Heart right ventricle (tissue), 16 donors: ENCODE measurements around the gene MCM3AP. TPM values are rescaled to one million over a fixed set of nuclear protein-coding genes. Genes with fewer than 3 reads are reported as not detected.
A peak's percentile ranks its signal among the peaks of the same experiment; 100 is the strongest.

ENCODE experiments used
- ATAC-seq, 8 donors: fragments of 200-7000 bp; cut with Tn5 transposase; one replicate each; pipeline ENCODE4 v1.9.1; 2020; ENCODE audit warnings: mild to moderate bottlenecking in 8 of 8, moderate library complexity in 8 of 8, moderate number of reproducible peaks in 1 of 8
- DNase-seq, 2 donors: peaks; one replicate each; pipeline ENCODE4 v3.0.0-alpha.2; 2020
- H3K27ac ChIP-seq, 10 donors: fragments of 200-600 bp; sonication (generic) in 2 of 10; one replicate each; pipeline versions ENCODE4 v1.5.0 to v1.8.0; 2020 to 2022; ENCODE audit warnings: mild to moderate bottlenecking in 3 of 10
- H3K27me3 ChIP-seq, 7 donors: fragments of 200-600 bp; one replicate each; pipeline ENCODE4 v1.8.0; 2021 to 2022; ENCODE audit warnings: mild to moderate bottlenecking in 2 of 7
- H3K36me3 ChIP-seq, 9 donors: fragments of 200-600 bp; sonication (generic) in 1 of 9; one replicate each; pipeline versions ENCODE4 v1.5.0 to v1.8.0; 2020 to 2022; ENCODE audit warnings: mild to moderate bottlenecking in 2 of 9
- H3K4me1 ChIP-seq, 9 donors: fragments of 200-600 bp; sonication (generic) in 1 of 9; one replicate each; pipeline versions ENCODE4 v1.5.0 to v1.8.0; 2020 to 2022; ENCODE audit warnings: mild to moderate bottlenecking in 4 of 9
- H3K4me3 ChIP-seq, 10 donors: fragments of 200-600 bp; sonication (generic) in 2 of 10; one replicate each; pipeline versions ENCODE4 v1.5.0 to v1.8.0; 2020 to 2022; ENCODE audit warnings: mild to moderate bottlenecking in 7 of 10, moderate library complexity in 2 of 10
- H3K9me3 ChIP-seq, 11 donors: fragments of 200-600 bp in 10 of 11; sonication (generic) in 2 of 11; one replicate each; pipeline versions ENCODE4 v1.5.0 to v1.8.0; 2013 to 2022; ENCODE audit warnings: mild to moderate bottlenecking in 2 of 11, control low read depth in 1 of 11, moderate library complexity in 1 of 11
- WGBS, 2 donors: extraction: QIAGEN DNeasy Blood & Tissue Kit; methylation state at CpG; one replicate each; pipeline ENCODE4 v1.1.7; 2013; ENCODE audit warnings: inconsistent platforms in 1 of 2; 5-methylcytosine and 5-hydroxymethylcytosine counted together
- intact Hi-C, 10 donors: fragments of 100-400 bp; cut with DNase I; formaldehyde crosslinking; loops; one replicate each; pipeline versions ENCODE4 v1.11.1 to v1.14.2; 2022
- polyA plus RNA-seq, 2 donors: library from polyadenylated mRNA; stranded (reverse); fragments of 200-250 nt; gene quantifications; one replicate each; pipeline ENCODE4 v1.2.3, GENCODE V29; 2013
- total RNA-seq, 10 donors: library from RNA; stranded (reverse); fragmentation: NEBNext Ultra II Directional in 3 of 10; extraction: Animal tissue kit (Norgen Biotek cat#: 25700) in 3 of 10; gene quantifications; one replicate each; pipeline versions ENCODE4 v1.2.1 to v1.2.4, GENCODE V29; 2021 to 2023
- TF ChIP-seq, protein P1 (sequence below), 9 donors: fragments of 200-600 bp; sonication (generic) in 2 of 9; IDR thresholded peaks; one replicate each; pipeline versions ENCODE4 v1.5.0 to v1.8.0; 2021 to 2022; ENCODE audit warnings: antibody characterized with exemption in 9 of 9, mild to moderate bottlenecking in 5 of 9, moderate library complexity in 1 of 9
- donor health status: Arrhythmogenic right ventricular cardiomyopathy.
- donor health status: ischemic (EF 13 %, LVEDD 7.1; RV severe dilation, severe dysfunction).
- donor health status: healthy with polysubstance abuse.
- donor health status: DM: no; HTN: yes; CAD: no.
- donor health status: DM: no; HTN: no; CAD: no.
- donor health status: ischemic (EF 25% LVEDD 6.9; RV normal size, moderate dysfunction).
- donor health status: ischemic (EF 25% LVEDD 5.7; RV mildly dilated, moderate dysfunction).
- donor health status: healthy.
- donor health status: DM: yes; HTN: yes; CAD: no.
- donor health status: Ischemic cardiomyopathy.
- donor health status: ischemic (EF 35%, LVEDD 5.7; RV mildly dilated, moderate dysfunction).
- donor health status: nonischemic (EF 11% LVEDD 7.7; RV severe dilation, severe dysfunction).
- donor health status: DM: yes; HTN: yes; CAD: no.
- donor health status: PGD.
- donor health status: ischemic (EF 29% LVEDD 5.4; RV normal size, mild dysfunction).
- donor health status: nonischemic (EF 23%, LVEDD 6.1; RV moderate dilation, normal function).

Gene MCM3AP
- total and polyA plus RNA-seq, 12 donors: 31.0 to 68.4 (median 52.0) TPM

DNA sequence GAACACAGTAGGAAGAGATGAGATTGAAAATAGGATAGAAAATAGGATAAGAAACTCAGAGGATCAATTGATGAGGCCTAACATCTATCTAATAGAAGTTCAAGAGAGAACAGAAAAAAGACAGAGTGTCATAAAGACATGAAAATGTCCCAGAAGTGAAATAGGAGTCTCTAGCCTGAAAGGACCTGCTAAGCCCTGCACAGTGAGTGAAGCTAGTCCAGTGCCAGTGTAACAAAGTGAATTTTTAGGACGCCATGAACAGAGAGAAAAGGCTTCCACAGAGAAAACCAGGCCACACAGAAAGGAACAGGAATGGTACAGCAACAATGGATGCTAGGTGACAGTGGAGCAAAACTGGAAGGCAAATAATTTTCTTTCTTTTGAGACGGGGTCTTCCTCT lies 36.6 kb downstream of the MCM3AP start:
- no peaks in the 10 kb centered on the region for H3K27me3 ChIP-seq
- TF ChIP-seq, protein P1, sequence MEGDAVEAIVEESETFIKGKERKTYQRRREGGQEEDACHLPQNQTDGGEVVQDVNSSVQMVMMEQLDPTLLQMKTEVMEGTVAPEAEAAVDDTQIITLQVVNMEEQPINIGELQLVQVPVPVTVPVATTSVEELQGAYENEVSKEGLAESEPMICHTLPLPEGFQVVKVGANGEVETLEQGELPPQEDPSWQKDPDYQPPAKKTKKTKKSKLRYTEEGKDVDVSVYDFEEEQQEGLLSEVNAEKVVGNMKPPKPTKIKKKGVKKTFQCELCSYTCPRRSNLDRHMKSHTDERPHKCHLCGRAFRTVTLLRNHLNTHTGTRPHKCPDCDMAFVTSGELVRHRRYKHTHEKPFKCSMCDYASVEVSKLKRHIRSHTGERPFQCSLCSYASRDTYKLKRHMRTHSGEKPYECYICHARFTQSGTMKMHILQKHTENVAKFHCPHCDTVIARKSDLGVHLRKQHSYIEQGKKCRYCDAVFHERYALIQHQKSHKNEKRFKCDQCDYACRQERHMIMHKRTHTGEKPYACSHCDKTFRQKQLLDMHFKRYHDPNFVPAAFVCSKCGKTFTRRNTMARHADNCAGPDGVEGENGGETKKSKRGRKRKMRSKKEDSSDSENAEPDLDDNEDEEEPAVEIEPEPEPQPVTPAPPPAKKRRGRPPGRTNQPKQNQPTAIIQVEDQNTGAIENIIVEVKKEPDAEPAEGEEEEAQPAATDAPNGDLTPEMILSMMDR (IDR thresholded peaks at IDR 0.05): no peak
- H3K4me3 ChIP-seq: no peak overlapping the region
- DNase-seq: no peak
- peaks cover 0 to 5% (median 0%) of the 10 kb centered on the region in 9 donors for H3K4me1 ChIP-seq
- WGBS, 2 donors: 91 to 93% methylated on average over 2 of the region's 2 CpGs
- peaks cover 0 to 100% (median 62%) of the 10 kb centered on the region in 9 donors for H3K36me3 ChIP-seq
- no peak for ATAC-seq
- H3K27ac ChIP-seq: no peak overlapping the region
- intact Hi-C loops: no loop called here
- H3K9me3 ChIP-seq: no peaks in the 10 kb centered on the region

GRCh38 chr21:46248422-46248782 lies 37.0 kb downstream of the MCM3AP start:
- H3K27ac ChIP-seq: no peak overlapping the region
- H3K4me3 ChIP-seq: no peak overlapping the region
- WGBS, 2 donors: 80 to 93% methylated on average over 1 of the region's 1 CpG
- H3K27me3 ChIP-seq: no peaks in the 10 kb centered on the region
- intact Hi-C loops: no loop called here
- DNase-seq: no peak
- ATAC-seq: no peak
- TF ChIP-seq, protein P1 (IDR thresholded peaks at IDR 0.05): no peak
- H3K9me3 ChIP-seq: no peaks in the 10 kb centered on the region
- H3K4me1 ChIP-seq: peaks cover 0 to 5% (median 0%) of the 10 kb centered on the region in 9 donors
- peaks cover 0 to 100% (median 62%) of the 10 kb centered on the region in 9 donors for H3K36me3 ChIP-seq

- peaks cover 0 to 5% (median 0%) of the 10 kb centered on the region in 9 donors for H3K4me1 ChIP-seq
- H3K4me3 ChIP-seq: no peak overlapping the region
- H3K27ac ChIP-seq: no peak overlapping the region
- H3K36me3 ChIP-seq: peaks cover 0 to 100% (median 62%) of the 10 kb centered on the region in 9 donors
- TF ChIP-seq, protein P1 (IDR thresholded peaks at IDR 0.05): no peak
- DNase-seq (no peak), ATAC-seq (peak in 1 of 8 donors; percentile 29)
- WGBS, 2 donors: 98 to 100% methylated on average over 3 of the region's 3 CpGs
- intact Hi-C loops: no loop called here
- H3K9me3 ChIP-seq: no peaks in the 10 kb centered on the region
- H3K27me3 ChIP-seq: no peaks in the 10 kb centered on the region
These were observed 37.6 kb downstream of the MCM3AP start for GRCh38 chr21:46247699-46248421.

DNA sequence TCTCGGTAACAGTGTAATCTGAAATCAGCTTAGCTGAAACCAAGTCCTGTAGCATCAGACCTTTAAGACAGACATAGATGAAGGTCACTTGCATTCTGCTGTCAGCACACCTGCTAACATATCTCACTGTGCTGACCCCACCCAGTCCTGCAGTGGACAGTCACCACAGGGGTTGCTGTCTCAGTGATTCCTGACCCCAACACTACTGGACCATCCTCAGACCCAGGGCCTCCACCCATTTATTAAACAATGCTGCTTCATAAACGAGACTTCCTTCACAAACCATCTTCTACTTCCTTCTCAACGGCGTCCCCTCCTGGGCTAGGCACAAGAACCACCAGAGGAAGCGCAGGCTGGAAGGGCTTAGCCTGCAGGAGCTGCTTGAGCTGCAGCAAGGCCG lies 39.1 kb downstream of the MCM3AP start:
- WGBS, 2 donors: 84 to 85% methylated on average over 6 of the region's 6 CpGs
- Histone ChIP-seq H3K27me3 (no peaks in the 10 kb centered on the region), H3K36me3 (peaks cover 0 to 100% (median 57%) of the 10 kb centered on the region in 9 donors), H3K27ac (no peak overlapping the region), H3K9me3 (no peaks in the 10 kb centered on the region), H3K4me1 (peaks cover 0 to 5% (median 0%) of the 10 kb centered on the region in 9 donors), H3K4me3 (no peak overlapping the region)
- TF ChIP-seq, protein P1 (IDR thresholded peaks at IDR 0.05): no peak
- no peak for DNase-seq
- ATAC-seq: no peak
- intact Hi-C loops: no loop called here
